ENCODE results near the gene CTNNA3. TPM values are rescaled to one million over a fixed set of nuclear protein-coding genes. Genes with fewer than 3 reads are reported as not detected.
"Not testable (repeated sequence)": the region's sequence is repeated elsewhere in the genome, so short reads cannot be mapped to it uniquely, and the experiment has no call there.

The CTNNA3 gene
- total RNA-seq, 2 donors from 2014 or later: not detected

DNA sequence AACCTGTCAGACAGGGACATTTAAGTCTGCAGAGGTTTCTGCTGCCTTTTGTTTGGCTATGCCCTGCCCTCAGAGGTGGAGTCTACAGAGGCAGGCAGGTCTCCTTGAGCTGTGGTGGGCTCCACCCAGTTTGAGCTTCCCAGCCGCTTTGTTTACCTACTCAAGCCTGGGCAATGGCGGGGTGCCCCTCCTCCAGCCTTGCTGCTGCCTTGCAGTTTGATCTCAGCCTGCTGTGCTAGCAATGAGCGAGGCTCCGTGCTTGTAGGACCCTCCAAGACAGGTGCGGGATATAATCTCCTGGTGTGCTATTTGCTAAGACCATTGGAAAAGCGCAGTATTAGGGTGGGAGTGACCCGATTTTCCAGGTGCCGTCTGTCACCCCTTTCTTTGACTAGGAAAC lies 1360.2 kb downstream of the CTNNA3 start:
- not testable (repeated sequence) for H3K27me3 Mint-ChIP-seq; H3K27ac Mint-ChIP-seq; H3K4me3 Mint-ChIP-seq; H3K4me1 Mint-ChIP-seq (ENCODE audit: low read depth in 2 of 2); DNase-seq (ENCODE audit: low spot score); ATAC-seq
- Mint-ChIP-seq H3K36me3 (peaks cover 13% of the 10 kb centered on the region), H3K9me3 (peaks cover 20% of the 10 kb centered on the region)

DNA sequence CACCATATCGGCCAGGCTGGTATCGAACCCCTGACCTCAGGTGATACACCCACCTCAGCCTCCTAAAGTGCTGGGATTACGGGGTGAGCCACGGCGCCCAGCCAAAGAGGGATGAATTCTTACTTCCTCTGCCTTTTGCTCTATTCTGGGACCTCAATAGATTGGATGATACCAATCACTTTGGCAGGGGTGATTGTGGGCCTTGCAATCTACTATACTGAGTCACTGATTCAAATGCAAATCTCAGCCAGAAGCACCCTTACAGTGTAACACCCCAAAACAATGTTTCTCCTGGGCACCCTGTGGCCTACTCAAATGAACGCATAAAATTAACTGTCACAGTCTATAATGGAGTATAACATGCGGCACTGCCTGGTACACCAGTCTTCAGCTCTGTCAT lies 1366.8 kb downstream of the CTNNA3 start:
- H3K4me1 Mint-ChIP-seq (ENCODE audit: low read depth in 2 of 2): no peaks in the 10 kb centered on the region
- no peak overlapping the region for H3K4me3 Mint-ChIP-seq
- H3K27ac Mint-ChIP-seq: no peak overlapping the region
- H3K9me3 Mint-ChIP-seq: peaks cover 19% of the 10 kb centered on the region
- DNase-seq (ENCODE audit: low spot score) (no peak), ATAC-seq (no peak)
- peaks cover 7% of the 10 kb centered on the region for H3K36me3 Mint-ChIP-seq
- no peaks in the 10 kb centered on the region for H3K27me3 Mint-ChIP-seq

DNA sequence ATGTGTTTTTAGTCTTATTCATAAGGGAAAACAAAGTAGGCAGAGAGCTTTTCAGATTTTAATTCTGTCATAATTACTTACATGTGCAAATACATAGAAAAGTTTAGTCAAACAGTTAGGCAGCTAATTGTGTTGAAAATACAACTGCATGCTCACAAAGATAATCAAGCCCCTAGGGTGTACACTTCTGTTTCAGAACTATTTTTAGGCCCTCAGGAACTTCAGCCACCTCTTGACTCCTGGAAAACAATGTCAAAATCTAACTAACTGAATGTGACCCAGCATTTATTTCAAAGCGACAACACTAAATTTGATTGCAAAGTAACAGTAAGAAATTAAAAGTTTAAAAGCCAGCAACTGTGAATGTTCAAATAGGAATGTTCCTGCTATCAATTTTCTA lies 1369.1 kb downstream of the CTNNA3 start:
- Mint-ChIP-seq H3K27me3 (no peaks in the 10 kb centered on the region), H3K36me3 (peaks cover 5% of the 10 kb centered on the region), H3K4me1 (ENCODE audit: low read depth in 2 of 2) (no peaks in the 10 kb centered on the region), H3K27ac (no peak overlapping the region), H3K4me3 (no peak overlapping the region), H3K9me3 (peaks cover 7% of the 10 kb centered on the region)
- ATAC-seq: no peak
- no peak for DNase-seq (ENCODE audit: low spot score)

DNA sequence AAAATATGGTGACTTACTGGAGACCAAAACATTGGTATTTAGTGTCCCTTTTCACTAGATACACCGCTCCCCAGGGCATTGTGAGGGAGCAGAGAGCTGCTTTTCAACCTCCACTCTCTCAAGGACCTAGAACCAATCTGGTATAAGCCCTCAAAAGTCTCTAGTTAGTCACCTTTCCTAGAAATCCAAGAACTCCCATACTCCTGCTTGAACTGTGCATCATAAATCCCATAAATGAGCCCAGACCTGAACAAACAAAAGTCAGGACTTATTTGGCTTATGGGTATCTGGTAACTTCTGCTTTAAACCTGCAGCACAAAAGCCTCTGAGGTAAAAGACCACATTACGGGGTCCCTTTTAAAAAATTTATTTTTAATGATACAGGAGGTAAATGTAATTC lies 1373.2 kb downstream of the CTNNA3 start:
- peaks cover 12% of the 10 kb centered on the region for H3K36me3 Mint-ChIP-seq
- ATAC-seq (no peak), DNase-seq (ENCODE audit: low spot score) (no peak)
- no peak overlapping the region for H3K27ac Mint-ChIP-seq
- peaks cover 17% of the 10 kb centered on the region for H3K9me3 Mint-ChIP-seq
- no peaks in the 10 kb centered on the region for H3K27me3 Mint-ChIP-seq
- no peaks in the 10 kb centered on the region for H3K4me1 Mint-ChIP-seq (ENCODE audit: low read depth in 2 of 2)
- no peak overlapping the region for H3K4me3 Mint-ChIP-seq

DNA sequence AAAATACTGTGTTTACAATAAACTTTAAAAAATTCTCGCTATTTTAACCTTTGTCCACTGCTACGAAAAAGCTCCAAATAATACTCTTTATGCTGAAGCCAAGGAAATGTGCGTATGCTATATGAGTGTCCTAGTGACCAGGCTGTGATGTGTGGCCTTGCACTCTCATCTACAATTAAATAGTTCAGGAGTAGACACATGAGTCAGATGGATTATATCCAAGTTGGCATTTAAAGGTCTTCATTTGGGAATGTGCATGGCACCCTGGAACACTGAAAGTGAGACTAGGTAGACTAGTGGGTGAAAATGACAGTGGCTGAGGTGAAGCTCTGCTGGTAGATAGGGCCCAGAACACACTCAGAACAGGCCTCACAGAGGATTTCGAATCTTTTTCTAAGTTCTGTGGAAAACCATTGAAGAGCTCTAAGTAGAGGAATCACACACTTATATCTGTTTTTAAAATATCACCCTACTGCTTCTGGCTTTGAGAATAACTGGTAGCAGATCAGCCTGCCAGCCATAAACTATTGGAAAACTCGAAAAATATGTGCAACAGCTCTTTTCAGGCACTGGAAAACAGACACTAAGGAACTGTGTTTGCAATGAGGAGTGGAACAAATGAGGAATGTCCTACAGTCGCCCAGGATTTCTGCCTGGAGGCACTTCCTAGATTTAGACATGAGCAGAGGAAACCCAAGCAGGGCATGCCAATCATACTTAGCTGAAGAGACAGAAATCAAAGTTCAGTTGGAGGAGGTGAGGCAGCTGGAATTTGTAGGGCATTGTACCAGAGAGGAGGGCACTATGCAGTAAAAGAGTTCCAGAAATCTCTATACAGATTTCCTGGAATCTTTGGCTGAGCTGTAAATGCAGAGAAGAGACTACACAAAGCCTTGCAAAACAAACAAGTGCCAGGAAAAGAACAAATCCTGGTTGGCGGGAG lies 1374.0 kb downstream of the CTNNA3 start:
- H3K4me3 Mint-ChIP-seq: no peak overlapping the region
- H3K9me3 Mint-ChIP-seq: peaks cover 17% of the 10 kb centered on the region
- DNase-seq (ENCODE audit: low spot score) (no peak), ATAC-seq (no peak)
- H3K36me3 Mint-ChIP-seq: peaks cover 12% of the 10 kb centered on the region
- no peaks in the 10 kb centered on the region for H3K27me3 Mint-ChIP-seq
- no peak overlapping the region for H3K27ac Mint-ChIP-seq
- no peaks in the 10 kb centered on the region for H3K4me1 Mint-ChIP-seq (ENCODE audit: low read depth in 2 of 2)

DNA sequence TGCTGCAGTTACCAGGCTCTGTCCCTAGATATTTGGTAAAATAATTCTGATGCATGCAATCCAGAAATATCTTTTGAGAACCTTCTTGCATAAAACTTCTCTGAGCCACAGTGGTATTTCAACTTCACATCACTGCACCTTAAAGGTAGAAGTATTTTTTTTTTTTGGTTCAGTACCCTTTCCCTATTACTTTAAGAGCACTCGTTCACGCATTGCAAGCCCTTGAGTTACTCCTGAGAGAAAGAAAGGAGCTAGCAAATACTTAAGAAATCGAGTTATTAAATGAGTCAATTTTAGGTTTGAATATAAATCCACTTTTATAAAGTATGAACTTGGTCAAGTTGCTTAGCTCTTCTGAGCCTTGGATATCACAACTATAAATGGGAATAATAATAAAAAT lies 1377.2 kb downstream of the CTNNA3 start:
- Mint-ChIP-seq H3K27me3 (no peaks in the 10 kb centered on the region), H3K4me3 (no peak overlapping the region)
- no peak for ATAC-seq

DNA sequence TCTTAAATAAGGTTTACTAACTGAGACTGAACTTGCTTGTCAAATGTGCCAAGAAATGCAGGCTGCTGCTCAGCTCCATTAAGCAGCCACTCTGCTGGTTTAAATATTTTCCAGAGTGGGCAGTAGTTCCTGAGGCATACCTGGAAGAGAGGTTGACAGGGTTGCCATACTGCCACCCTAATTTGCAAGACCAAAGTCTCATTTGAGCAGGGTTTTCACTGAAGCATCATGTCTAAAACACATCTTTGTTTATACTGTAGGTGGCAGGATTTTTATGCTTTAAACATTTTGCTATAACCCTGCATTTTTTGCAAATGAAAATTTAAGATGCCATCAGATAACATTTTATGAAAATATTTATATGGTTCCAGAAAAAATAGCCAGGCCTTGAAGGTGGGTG lies 1388.2 kb downstream of the CTNNA3 start:
- no peak overlapping the region for H3K4me3 Mint-ChIP-seq
- H3K9me3 Mint-ChIP-seq: peaks cover 4% of the 10 kb centered on the region
- ATAC-seq (no peak), DNase-seq (ENCODE audit: low spot score) (no peak)
- H3K27ac Mint-ChIP-seq: no peak overlapping the region
- no peaks in the 10 kb centered on the region for H3K36me3 Mint-ChIP-seq
- no peaks in the 10 kb centered on the region for H3K27me3 Mint-ChIP-seq
- H3K4me1 Mint-ChIP-seq (ENCODE audit: low read depth in 2 of 2): no peaks in the 10 kb centered on the region

More for the DNA sequence above, 1377.2 kb downstream of the CTNNA3 start:
- peaks cover 10% of the 10 kb centered on the region for H3K9me3 Mint-ChIP-seq
- no peaks in the 10 kb centered on the region for H3K4me1 Mint-ChIP-seq (ENCODE audit: low read depth in 2 of 2)
- no peak for DNase-seq (ENCODE audit: low spot score)
- no peak overlapping the region for H3K27ac Mint-ChIP-seq
- peaks cover 12% of the 10 kb centered on the region for H3K36me3 Mint-ChIP-seq

DNA sequence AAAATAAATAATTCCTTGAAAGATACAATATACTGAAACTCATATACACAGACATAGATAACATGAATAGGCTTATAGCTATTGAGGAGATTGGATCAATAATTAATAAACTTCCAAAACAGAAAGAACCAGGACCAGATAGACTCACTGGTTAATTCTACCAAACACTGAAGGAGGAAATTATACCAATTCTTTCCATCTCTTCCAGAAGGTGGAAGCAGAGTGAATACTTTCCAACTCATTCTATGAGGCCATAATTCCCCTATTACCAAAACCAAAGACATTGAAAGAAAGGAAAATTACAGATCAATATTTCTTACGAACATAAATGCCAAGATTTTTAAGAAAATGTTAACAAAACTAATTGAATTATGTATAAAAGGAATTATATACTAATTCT lies 1394.9 kb downstream of the CTNNA3 start:
- Mint-ChIP-seq H3K27me3 (no peaks in the 10 kb centered on the region), H3K4me3 (no peak overlapping the region), H3K36me3 (peaks cover 5% of the 10 kb centered on the region), H3K9me3 (peaks cover 2% of the 10 kb centered on the region), H3K27ac (no peak overlapping the region), H3K4me1 (ENCODE audit: low read depth in 2 of 2) (no peaks in the 10 kb centered on the region)
- DNase-seq (ENCODE audit: low spot score) (no peak), ATAC-seq (no peak)

DNA sequence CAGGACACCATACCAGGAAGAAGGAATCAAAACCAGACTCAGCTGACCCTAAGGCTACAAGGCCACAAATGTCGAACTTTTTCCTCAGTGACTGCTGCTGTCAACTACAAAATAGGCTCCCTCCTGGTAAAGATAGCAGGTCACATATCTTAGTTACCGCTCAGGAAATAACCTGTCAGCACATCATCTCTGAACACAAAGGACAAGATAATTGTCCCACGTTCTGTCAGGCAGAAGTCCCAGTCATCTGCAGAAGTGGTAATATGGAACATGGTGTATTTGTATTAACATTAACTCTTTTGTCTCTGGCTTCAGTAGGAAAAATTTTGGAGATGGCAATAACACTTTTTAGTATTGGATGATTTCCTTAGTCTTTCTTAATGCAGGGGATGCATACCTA lies 1400.4 kb downstream of the CTNNA3 start:
- ATAC-seq: no peak
- DNase-seq (ENCODE audit: low spot score): no peak
- Mint-ChIP-seq H3K36me3 (peaks cover 11% of the 10 kb centered on the region), H3K27ac (no peak overlapping the region), H3K4me1 (ENCODE audit: low read depth in 2 of 2) (no peaks in the 10 kb centered on the region), H3K9me3 (peaks cover 8% of the 10 kb centered on the region), H3K4me3 (no peak overlapping the region), H3K27me3 (no peaks in the 10 kb centered on the region)

DNA sequence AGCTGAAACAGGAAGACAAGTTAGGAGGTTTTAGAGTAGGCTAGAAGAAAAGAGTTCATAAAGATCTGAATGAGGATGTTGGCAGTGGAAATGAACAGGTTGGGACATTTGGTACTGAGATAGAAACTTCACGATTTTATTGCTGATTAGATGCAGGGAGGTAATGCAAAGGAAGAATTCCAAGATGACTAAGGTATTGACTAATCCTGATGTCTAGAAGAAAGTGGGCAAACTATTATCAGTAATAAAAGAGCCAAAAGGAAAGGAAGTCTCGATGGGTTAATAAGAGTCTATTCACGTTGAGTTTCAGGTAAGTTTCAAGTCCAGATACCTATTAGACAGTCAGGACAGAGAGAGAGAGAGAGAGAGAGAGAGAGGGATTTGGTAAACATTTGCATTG lies 1401.5 kb downstream of the CTNNA3 start:
- Mint-ChIP-seq H3K4me1 (ENCODE audit: low read depth in 2 of 2) (no peaks in the 10 kb centered on the region), H3K9me3 (peaks cover 12% of the 10 kb centered on the region), H3K36me3 (peaks cover 10% of the 10 kb centered on the region), H3K27me3 (no peaks in the 10 kb centered on the region), H3K4me3 (no peak overlapping the region), H3K27ac (no peak overlapping the region)
- DNase-seq (ENCODE audit: low spot score) (no peak), ATAC-seq (no peak)

DNA sequence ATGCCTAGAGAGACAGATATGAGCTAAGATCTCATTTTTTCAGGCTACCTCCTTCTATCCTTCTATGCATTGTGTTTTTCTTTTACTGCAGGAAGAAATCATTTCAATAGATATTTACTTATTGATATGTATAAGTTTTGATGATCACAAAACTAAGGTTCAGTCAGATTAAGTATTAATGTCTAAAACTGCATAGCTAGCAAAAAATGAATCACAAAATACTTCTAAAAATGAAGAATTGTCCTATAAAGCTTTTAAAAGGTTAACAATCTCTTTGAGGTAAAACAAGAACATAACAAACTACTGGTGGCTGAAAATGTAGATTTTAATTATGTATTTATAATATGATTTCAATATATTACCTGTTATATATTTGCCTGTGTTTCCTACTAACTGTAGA lies 1403.1 kb downstream of the CTNNA3 start:
- no peak for ATAC-seq
- Mint-ChIP-seq H3K4me3 (no peak overlapping the region), H3K27ac (no peak overlapping the region), H3K4me1 (ENCODE audit: low read depth in 2 of 2) (no peaks in the 10 kb centered on the region), H3K27me3 (no peaks in the 10 kb centered on the region), H3K9me3 (peaks cover 10% of the 10 kb centered on the region), H3K36me3 (peaks cover 6% of the 10 kb centered on the region)
- no peak for DNase-seq (ENCODE audit: low spot score)

DNA sequence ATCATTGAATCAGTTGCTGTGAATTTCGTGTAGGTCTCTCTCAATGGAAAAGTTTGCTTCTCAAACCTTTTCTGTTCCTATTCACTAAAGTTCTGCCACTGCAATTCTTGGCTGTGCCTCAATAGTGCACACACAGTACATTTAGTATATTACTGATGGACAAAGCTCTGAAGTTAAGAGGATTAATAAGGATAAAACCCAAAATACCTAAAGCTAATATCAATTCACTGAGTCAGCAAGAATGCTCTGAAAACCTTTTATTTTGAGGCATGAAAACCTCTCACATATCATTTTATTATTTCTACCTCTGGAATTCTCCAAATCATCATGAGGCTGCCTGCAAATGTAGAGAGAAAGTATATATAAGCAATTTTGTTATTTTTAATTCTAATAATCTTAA lies 1403.5 kb downstream of the CTNNA3 start:
- H3K27me3 Mint-ChIP-seq: no peaks in the 10 kb centered on the region
- no peak overlapping the region for H3K4me3 Mint-ChIP-seq
- DNase-seq (ENCODE audit: low spot score) (no peak), ATAC-seq (no peak)
- H3K36me3 Mint-ChIP-seq: peaks cover 6% of the 10 kb centered on the region
- H3K4me1 Mint-ChIP-seq (ENCODE audit: low read depth in 2 of 2): no peaks in the 10 kb centered on the region
- no peak overlapping the region for H3K27ac Mint-ChIP-seq
- peaks cover 13% of the 10 kb centered on the region for H3K9me3 Mint-ChIP-seq

DNA sequence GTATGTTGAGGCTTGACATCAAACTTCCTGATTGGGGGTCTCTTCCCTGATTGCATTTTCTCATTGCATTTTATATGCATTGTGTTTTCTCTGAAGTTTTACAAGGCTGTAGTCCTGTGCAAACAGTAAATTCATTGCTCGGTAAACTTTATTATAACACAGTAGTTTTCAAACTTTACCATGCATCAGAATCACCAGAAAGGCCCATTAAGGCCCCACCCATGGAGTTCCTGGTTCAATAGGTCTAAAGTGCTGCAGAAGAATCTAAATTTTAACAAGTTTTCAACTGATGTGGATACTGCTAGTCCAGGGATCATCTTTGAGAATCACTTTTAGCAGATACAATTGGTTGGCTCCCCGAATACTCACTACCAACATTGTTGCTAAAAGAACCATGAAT lies 1404.9 kb downstream of the CTNNA3 start:
- Mint-ChIP-seq H3K27ac (no peak overlapping the region), H3K4me3 (no peak overlapping the region), H3K4me1 (ENCODE audit: low read depth in 2 of 2) (no peaks in the 10 kb centered on the region)

DNA sequence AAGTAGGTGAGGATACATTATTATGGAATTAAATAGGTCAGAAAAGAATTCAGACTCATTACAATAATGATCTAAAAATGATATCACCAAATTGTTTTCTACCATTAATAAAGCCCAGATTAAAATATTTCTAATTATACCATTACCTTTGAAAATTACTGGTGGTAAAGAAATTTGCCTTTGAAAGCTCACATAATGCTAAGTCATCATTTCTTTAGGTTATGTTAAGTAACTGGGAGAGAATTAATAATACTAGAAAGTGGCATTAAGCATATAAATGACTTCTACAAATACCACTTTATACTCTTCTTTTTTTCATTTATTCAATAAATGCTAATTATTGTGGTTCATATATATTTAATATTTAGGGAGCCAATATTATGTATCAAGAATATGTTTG lies 1411.4 kb downstream of the CTNNA3 start:
- Mint-ChIP-seq H3K4me3 (no peak overlapping the region), H3K27me3 (no peaks in the 10 kb centered on the region), H3K27ac (no peak overlapping the region), H3K36me3 (no peaks in the 10 kb centered on the region), H3K4me1 (ENCODE audit: low read depth in 2 of 2) (no peaks in the 10 kb centered on the region), H3K9me3 (peaks cover 10% of the 10 kb centered on the region)
- DNase-seq (ENCODE audit: low spot score) (no peak), ATAC-seq (no peak)

More for the DNA sequence above, 1404.9 kb downstream of the CTNNA3 start:
- H3K9me3 Mint-ChIP-seq: peaks cover 16% of the 10 kb centered on the region
- H3K36me3 Mint-ChIP-seq: peaks cover 6% of the 10 kb centered on the region
- H3K27me3 Mint-ChIP-seq: no peaks in the 10 kb centered on the region
- no peak for DNase-seq (ENCODE audit: low spot score)
- no peak for ATAC-seq

Measured in natural killer cell treated with Interleukin-12 subunit alpha and Interleukin-12 subunit beta and Interleukin-15 and Interleukin-18, amount 100 ng/mL, for 72 hours (primary cell).